GM18873 (cell line): ENCODE results near the gene SCGB1D1.
"Not testable (repeated sequence)": the region's sequence is repeated elsewhere in the genome, so short reads cannot be mapped to it uniquely, and the experiment has no call there.

Experiments
- ATAC-seq: cut with Tn5 transposase; IDR thresholded peaks from one replicate; pipeline ENCODE4 v1.9.1; 2021; ENCODE audit warnings: mild to moderate bottlenecking, moderate library complexity, moderate number of reproducible peaks; ENCODE audit not compliant: unreplicated experiment, low FRiP score

SCGB1D1 gene

GRCh38 chr11:62157603-62158002 lies 32.4 kb upstream of the SCGB1D1 start:
- ATAC-seq: no peak

GRCh38 chr11:62166371-62166770 lies 23.6 kb upstream of the SCGB1D1 start:
- no peak for ATAC-seq

DNA sequence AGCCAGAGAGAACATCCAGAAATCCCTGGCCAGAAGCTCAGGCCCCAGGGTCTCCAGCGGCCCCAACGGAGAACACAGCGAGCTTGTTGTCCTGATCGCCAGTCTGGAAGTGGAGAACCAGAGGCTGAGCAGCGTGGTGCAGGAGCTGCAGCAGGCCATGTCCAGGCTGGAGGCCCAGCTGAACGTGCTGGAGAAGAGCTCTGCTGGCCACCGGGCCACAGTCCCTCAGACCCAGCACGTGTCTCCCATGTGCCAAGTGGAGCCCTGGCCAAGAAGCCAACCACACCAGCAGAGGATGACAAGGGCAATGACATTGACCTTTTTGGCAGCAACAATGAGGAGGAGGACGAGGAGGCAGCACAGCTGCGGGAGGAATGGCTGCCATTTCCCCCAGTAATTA lies 20.6 kb upstream of the SCGB1D1 start:
- ATAC-seq: no peak

GRCh38 chr11:62169935-62170334 lies 20.1 kb upstream of the SCGB1D1 start:
- ATAC-seq: no peak

- no peak for ATAC-seq
Measured at GRCh38 chr11:62171261-62171723, 18.7 kb upstream of the SCGB1D1 start.

GRCh38 chr11:62172294-62172693 lies 17.7 kb upstream of the SCGB1D1 start:
- no peak for ATAC-seq

GRCh38 chr11:62176766-62177165 lies 13.2 kb upstream of the SCGB1D1 start:
- no peak for ATAC-seq

GRCh38 chr11:62179995-62180394 lies 10.0 kb upstream of the SCGB1D1 start:
- ATAC-seq: no peak

DNA sequence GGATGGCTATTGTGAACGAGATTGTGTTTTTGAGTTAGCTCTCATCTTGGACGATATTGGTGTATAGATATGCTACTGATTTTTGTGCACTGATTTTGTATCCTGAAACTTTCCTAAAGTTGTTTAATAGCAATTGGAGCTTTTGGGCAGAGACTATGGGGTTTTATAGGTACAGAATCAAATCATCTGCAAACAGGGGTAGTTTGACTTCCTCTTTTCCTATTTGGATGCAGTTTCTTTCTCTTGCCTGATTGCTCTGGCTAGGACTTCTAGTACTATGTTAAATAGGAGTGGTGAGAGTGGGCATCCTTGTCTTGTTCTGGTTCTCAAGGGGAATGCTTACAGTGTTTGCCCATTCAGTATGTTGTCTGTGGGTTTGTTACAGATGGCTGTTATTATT lies 8.9 kb upstream of the SCGB1D1 start:
- no peak for ATAC-seq

- ATAC-seq: no peak
Measured at GRCh38 chr11:62182147-62182891, 7.7 kb upstream of the SCGB1D1 start.

DNA sequence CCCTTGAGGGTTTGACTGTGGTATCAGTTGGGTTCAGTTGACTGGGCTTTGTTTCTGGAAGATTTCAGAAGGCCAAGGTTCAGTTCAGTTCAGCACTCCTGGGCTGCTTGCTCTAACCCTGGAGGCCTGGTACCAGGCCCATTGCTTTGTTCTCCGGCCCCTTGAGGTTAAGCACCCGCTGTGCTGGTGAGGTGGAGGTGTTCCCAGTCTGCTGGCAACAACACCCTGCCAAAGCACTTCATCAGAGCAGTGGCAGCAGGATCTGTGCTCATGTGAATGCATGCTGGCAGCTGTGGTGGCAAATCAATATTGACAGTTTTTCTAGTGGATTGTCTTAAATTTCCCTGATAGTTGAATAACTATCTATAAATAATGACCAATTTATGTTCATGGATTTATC lies 3.8 kb upstream of the SCGB1D1 start:
- ATAC-seq: no peak

- no peak for ATAC-seq
Measured at GRCh38 chr11:62193952-62194351, 3.9 kb downstream of the SCGB1D1 start.

DNA sequence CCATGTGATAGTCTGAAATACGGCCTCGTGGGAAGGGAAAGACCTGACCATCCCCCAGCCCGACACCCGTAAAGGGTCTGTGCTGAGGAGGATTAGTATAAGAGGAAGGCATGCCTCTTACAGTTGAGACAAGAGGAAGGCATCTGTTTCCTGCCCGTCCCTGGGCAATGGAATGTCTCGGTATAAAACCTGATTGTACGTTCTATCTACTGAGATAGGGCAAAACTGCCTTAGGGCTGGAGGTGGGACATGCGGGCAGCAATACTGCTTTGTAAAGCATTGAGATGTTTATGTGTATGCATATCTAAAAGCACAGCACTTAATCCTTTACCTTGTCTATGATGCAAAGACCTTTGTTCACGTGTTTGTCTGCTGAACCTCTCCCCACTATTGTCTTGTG lies 5.0 kb downstream of the SCGB1D1 start:
- not testable (repeated sequence) for ATAC-seq

- ATAC-seq: no peak
Measured at GRCh38 chr11:62195945-62196344, 5.9 kb downstream of the SCGB1D1 start.

DNA sequence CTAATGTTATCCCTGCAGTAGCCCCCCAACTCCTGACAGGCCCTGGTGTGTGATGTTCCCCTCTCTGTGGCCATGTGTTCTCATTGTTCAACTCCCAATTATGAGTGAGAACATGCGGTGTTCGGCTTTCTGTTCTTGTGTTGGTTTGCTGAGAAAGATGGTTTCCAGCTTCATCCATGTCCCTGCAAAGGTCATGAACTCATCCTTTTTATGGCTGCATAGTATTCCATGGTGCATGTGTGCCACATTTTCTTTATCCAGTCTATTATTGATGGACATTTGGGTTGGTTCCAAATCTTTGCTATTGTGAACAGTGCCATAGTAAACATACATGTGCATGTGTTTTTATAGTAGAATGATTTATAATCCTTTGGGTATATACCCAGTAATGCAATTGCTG lies 7.4 kb downstream of the SCGB1D1 start:
- ATAC-seq: not testable (repeated sequence)

DNA sequence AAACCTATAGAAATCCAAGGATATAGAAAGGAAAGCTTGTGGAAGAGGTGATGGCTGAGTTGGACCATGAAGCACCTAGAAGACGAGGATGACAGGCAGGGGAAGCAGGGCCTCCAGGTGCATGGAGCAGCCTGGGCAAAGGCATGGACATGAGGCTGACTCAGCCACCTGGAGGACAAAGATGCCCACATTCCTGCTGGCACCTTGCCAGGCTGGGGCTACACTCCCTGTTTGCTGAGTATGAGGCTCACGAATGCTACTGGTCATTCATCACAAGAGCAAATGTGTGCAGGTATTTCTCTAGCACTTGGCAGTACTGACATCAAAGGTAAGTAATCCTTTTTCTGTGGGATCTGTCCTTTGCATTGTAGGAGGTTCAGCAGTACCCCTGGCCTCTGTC lies 11.4 kb downstream of the SCGB1D1 start:
- ATAC-seq: no peak

DNA sequence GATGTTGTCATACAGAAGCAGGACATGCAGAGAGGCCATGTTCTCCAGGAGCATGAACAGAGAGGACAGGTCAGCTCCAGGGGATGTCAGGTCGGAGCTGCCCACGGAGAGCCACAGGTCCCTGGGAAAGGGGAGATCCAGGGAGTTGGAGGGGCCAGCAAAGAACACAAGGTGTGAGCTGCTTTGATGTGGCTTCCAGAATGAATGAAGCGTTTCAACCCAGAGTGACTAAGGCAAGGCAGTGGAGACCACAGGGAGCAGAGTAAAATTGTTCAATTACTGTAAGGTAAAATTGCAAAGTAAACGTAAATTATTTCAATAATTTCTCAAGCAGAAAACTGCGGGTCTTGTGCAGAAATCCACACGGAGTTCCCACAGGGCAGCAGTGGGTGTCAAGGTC lies 12.9 kb downstream of the SCGB1D1 start:
- no peak for ATAC-seq

DNA sequence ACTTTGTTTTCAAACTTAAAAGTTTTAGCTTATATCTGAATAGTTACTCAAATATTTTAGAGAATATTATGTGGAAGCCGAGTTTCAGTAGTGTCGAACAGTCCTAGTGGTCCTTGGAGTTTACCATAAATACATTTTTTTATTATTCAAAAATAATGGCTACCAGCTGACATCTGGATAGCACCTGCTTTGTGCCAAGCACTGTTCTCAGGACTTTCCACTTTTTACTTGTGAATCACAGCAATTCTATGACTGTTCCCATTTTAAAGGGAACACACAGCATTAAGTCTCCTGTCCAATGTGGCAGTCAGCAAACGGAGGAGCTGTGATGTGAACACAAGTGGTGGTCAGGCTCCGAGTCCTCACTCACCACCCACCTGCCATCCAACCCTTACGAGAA lies 14.4 kb downstream of the SCGB1D1 start:
- ATAC-seq: no peak

DNA sequence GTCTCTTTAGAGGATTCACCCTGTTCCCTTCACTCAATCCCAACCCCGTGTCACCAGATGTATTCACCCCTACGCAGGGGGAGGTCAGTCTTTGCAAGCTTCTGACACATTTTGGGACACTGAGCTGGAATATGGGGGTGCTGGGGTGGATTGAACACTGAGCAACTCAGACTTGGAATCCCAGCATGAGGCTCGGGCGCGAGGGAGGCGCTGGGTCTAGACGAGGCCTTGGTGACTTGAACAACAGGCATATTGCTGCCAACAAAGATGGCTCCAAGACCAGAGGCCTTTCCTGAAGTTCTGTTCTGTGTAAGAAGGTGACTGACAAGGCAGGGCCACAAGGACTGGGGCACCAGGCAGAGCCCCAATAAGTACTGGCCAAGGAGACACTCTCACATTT lies 15.4 kb downstream of the SCGB1D1 start:
- ATAC-seq: no peak

- ATAC-seq: not testable (repeated sequence)
Measured at GRCh38 chr11:62206276-62207066, 16.5 kb downstream of the SCGB1D1 start.

DNA sequence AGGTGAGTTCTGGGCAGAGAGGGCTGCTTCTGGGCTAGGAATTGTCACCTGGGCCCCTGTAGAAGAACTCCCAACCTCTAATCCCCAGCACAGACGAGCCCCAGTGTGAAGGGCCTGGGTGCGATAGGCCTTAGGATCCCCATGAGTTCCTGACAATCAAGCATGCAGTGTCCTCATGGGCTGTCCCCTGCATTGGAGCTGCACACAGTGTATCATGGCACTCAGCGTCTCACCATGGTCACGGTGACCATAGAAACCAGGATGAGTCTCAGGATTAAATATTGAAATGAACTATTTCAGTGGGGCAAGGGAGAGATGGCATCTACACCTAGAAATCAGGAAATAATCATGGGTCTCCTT lies 18.7 kb downstream of the SCGB1D1 start:
- no peak for ATAC-seq

GRCh38 chr11:62217191-62217748 lies 27.3 kb downstream of the SCGB1D1 start:
- no peak for ATAC-seq
